Right lung (tissue), 5 donors: Measurements from ENCODE around the gene KCNIP1. TPM values are rescaled to one million over a fixed set of nuclear protein-coding genes. Genes with fewer than 3 reads are reported as not detected.

Source experiments
- DNase-seq, 2 donors: peaks; one replicate each; pipeline ENCODE4 v3.0.0-alpha.2; 2013
- polyA plus RNA-seq, 5 donors: library from polyadenylated mRNA; unstranded; fragments of 120-200 nt; gene quantifications; one replicate each; pipeline versions ENCODE4 v1.2.1 to v1.2.3, GENCODE V29; 2013; ENCODE audit warnings: inconsistent platforms in 1 of 5, low replicate concordance in 1 of 5; ENCODE audit not compliant: insufficient read length in 5 of 5, insufficient read depth in 1 of 5

Gene KCNIP1
- polyA plus RNA-seq, 5 donors = 3.0 to 3.4 (median 3.3) TPM

DNA sequence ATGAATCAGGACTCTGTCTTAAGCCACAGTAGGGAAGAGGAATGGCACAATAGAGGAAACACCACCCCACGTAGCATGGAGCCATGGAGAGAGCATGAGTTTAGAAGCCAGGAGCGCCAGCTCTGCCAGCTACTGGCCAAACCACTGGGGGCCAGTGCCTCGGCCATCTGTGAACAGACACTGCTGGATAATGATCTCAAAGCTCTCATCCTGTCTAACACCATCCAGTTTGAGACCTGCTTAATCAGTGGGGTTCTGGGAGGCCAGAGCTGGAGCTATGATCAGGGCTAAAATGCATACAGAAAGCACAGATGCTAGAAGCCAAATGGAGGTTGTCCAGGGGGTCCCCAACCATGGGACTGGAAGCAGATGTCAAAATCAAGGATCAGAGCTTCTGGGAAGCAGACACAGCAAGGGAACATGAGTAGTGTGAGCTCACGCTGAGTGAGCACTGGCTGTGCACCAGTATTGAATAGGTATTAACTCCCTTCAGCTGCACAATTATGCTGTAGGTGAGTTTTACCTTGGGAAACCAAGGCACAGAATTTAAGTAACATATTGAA, 92.7 kb downstream of the KCNIP1 start:
- DNase-seq = no peak

DNA sequence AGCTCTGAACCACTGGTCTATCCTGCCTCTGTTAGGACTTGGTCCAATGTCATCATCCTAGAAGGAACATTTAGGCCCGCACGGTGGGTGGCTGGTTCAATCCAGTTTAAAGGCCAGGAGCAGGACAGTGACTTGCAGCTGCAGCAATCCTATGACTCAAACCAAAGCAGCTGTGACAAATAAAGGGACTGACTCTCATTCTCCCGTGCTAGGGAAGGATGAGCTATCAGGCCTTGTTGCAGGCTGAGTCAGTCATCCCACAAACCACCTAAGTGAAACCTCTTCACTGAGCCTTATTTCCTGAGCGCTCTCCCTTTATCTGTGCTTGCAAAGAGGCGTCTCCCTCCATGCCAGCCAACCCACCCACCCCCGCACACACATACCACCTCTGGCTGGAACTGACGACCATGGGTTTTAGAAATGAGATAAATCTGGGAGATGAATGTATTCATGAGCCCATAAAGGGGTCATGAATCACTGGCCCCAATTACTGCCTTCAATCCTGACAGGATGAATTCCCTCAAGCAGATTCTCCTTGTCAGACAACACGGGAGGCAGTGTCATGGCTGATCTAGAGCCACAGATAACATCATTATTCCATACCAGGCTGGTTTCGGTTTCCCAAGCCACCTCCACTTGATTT, 93.4 kb downstream of the KCNIP1 start:
- no peak for DNase-seq

DNA sequence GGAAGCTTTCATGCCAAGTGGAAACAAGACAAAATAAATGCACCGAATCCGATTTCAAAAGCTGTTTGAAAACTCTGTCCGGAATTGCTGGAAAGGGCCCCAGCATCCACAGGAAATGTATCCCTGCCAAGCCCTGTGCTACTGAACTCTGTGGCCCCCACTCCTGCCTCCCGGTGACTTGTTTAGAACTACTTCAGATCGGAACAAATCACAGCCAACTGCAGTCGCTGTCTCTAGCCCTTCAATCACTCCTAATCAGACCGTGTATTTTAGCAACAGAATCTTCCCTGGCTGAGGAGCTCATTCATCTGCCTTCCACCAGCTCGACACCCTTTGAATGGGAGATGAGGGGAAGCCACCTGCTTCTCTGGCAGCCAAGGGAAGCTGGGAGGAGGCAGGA, 94.1 kb downstream of the KCNIP1 start:
- DNase-seq = peak in 1 of 2 donors; percentile 60

DNA sequence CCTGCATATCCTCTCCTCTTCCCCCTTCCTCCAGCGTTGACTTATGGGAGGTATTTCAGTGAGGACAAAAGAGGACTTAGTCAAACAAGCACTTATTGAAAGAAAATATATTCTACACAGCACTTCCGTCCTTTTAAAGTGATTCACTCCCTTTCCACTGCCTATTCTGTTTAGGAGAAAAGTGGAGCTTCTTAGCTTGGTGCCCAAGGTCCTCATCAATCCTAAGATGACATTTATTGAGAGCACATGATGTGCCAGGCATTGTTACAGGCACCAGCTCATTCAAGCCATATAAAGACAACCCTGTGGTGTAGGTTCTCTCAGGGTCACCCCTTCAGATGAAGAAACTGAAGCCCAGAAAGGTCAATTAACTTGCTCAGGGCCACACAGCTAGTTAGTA, 95.9 kb downstream of the KCNIP1 start:
- DNase-seq = no peak

DNA sequence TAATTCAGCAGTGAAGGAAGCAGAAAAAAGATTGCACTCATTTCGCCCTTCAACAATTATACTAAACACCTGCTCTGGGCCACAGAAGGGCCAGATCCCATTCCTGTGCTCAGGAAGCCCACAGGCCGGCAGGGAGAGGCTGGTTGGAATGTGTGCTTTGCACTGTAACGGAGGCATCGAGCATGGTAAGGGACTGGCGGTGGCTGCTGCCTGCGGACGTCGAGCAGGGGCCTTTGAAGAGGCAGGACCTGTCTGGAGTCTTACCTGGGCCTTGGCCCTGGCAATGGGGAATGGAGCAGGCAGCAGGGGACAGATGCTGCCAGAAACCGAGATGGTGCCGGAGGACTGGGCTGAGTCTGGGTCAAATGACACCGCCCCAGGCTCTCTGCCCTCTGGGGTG, 97.8 kb downstream of the KCNIP1 start:
- DNase-seq = no peak

DNA sequence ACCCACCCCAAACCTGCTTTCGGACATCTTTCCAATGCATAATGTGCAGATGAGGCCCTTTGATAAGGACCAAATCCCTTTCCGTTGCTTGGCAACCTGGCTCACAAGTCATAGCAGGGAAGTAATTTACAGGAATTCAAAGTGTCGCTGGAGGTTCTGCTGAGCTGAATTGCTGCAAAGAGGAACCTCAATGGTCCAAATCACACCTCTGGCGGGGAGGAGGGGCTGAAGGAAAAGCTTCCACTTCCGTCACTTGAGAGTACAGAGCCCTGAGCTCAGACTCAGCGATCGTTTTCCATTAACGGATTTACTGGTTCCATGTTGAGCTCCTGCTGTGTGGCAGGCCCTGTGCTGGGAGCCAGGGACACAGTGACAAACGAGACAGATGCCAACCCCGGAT, 99.3 kb downstream of the KCNIP1 start:
- DNase-seq = no peak

DNA sequence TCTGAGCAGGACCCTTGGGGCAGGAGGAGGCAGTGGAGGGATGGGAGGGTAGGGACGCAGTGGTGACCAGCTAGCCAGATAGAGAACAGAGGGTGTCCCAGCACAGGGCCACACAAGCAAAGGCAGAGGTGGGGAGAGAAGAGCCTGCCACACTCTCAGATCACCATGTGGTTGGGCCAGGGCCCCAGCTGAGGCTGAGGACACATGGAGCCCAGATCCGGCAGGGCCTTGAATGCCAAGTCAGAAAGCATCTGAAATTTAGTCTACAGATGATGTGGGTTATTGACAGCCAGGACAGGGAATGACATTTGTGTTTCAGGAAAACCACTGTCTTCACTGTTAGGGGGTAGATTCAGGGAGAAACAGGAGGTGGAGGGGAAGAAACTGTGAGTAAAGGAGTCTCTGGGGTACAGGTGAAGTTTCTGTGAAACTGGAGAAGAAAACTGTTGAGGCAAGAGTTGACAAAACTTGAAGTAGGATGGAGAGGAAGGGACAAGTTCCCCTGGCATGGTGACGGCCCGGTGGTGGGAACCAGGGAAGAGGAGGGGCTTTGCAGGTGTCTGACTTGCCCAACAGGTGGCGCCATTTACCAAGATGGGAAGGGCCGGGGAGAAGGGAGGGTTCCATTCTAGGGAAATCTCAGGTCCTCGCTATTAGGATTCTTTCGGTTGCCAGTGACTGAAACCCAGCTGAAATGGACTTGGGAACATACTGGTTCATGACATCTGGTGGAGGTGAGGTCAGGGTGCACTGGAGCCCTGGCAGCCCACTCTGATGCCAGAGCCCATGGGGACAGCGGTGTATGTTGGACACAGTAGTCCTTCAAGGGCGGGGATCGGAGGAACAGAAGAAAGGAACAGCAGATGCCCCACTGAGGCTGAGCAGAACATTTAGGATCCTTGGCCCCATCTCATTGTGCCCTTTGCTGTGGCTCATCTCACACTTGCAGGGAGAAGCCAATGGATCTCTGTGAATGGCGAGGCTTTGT, 100.1 kb downstream of the KCNIP1 start:
- DNase-seq = peak in 1 of 2 donors; percentile 31

DNA sequence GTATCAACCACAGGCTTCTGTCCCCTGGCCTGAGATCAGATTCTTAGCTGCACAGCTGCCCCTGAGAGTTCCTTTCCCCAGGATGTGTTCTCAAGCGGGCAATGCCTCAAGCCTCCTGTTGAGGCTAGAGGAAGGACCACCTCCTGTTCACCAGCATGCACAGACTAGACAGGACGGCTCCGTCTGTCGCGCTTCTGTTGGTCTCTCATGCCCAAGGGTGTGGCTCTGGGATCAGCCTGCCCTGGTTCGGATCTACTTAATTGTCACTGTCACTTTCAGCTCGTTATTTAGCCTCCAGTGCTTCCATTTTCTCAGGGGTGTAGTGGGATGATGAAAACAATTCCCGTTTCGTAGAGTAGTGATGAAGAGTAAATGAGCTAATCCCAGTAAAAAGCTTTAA, 103.1 kb downstream of the KCNIP1 start:
- DNase-seq = no peak

DNA sequence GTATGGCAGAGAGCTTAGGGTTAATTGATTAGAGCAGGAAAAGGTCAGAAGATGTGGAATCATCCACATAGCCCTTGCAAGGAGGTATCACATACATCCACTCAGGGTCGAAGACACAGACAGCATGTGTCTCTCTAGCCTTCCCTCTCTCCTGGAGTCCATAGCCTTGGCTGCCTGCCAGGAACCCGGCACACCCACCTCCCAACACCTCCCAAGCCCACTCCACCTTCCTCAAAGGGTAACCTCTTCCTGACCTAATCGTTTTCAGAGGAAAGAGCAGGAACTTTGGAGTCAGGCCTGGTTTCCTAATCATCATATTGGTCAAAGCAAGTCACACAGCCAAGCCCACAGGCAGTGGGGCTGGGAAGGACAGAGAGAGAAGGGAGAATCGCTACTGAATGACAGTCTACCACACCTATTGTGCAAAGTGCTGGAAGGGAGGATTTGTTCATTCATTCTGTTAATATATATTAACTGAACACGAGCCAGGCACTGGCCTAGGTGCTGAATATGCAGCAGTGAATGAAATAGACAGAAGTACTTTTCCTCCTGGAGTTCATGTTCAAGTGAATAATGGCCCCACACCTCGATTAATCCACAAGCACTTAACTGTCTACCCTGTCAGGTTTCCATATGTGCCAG, 107.8 kb downstream of the KCNIP1 start:
- no peak for DNase-seq

DNA sequence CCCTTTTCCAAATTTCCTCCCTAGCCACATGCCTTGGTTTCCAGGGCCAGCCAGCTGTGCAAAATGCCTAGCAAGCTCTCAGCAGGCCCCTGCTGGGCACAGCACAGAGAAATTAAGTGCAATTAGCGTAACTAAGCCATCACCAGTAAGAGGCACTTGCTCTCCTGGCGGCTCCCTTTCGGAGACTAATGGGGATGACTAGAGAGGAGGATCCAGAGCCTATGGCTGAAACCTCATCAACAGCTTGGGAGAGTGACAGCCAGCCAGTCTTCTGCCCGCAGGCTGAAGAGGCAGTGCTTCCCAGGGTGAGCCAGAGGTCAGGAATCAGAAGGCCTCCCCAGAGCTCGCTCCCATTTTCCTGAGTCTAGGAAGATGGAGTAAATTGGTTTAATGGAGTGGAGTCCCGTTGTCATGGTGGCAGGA, 108.4 kb downstream of the KCNIP1 start:
- DNase-seq = no peak

DNA sequence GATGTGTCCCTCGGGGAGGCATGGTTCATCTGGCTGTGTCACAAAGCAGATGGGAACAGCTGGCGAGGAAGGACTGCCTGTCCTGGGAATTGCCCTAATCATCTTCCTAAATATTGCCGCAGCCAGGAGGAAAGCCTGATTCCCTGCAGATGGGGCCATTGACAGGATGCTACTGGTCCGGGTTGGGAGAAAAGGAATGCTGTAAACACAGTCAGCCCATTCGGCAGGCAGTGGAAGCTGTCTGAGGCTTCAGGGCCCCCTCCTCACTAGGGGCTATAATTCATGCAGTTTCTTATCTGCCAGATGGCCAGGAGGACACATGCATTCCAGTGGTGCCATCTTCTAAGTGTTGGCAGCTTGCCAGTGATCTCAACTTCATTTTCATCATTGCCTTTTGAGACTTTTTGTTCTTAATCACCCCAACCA, 110.3 kb downstream of the KCNIP1 start:
- DNase-seq = no peak

DNA sequence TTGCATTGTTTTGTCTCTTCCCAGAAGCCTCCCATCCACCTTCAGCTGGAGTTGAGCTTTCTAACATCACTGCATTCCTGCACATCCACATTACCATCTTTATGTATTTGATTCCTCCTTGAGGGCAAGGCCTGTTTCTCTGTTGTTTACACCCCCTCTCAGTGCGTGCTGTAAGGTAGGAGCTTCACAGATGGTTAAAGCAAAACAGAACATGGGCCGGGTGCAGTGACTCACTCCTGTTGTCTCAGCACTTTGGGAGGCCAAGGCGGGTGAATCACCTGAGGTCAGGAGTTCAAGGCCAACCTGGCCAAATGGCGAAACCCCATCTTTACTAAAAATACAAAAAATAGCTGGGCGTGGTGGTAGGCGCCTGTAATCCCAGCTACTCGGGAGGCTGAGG, 110.9 kb downstream of the KCNIP1 start:
- DNase-seq = no peak

DNA sequence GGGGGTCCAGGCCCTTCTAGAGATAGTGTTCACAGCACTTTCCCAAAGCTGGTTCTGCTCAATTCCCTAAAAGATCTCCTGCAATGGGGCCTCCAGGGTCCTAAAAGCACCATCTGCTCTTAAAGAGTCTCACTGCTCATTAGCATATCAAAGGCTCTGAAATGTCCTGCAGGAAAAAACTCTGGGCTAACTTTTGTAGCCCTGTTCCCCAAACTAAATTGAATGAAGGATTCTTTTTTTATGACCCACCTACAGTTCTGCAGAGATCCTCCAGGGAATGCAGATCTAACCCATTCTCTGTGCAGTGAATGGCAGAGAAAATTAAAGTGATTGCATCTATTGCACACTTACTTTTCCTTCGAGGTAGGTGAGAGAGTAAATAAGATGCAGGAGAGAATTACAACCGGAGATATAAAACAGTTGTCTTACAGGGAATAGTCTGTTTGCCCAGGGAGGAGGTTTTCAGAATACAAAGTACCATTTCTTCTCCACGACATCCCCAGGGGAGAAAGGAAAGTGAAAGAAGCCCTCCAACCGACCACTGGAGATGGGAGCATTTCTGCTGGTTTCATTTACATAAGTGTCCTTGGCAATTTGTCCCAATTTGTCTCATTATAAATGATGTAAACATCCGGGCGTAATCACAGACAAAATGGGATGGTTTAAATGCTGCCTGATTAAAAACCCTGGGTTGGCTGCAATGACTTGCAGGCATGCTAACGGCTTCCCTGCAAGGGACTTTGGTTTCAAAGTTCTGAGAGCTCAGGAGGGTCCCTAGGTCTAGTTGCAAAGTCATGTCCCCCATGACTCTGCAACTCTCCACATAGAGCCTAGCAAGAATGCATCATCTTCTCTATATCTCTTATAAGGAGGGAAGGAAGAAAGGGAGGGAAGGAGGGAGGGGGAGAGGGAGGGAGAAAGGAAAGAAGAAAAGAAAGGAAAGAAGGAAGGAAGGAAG, 114.0 kb downstream of the KCNIP1 start:
- DNase-seq = peak in 1 of 2 donors; percentile 47

DNA sequence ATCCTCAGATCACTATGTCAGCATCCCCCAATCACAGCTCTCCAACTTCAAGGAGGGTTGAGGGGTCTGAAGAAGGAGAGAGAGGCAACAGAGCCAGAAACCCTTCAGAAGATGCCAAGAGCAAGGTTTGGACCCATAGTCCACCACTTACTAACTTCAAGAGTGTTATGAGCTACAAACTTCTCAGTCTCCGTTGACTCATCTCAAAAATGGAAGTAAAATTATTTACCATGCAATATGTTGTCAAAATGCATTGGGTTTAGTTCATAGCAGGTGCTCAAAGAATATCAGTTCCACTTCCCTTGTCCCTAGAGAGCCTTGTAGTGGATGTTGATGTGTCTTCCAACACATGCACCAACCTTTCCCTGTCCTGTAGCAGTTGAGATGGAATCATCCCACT, 116.0 kb downstream of the KCNIP1 start:
- DNase-seq = no peak

DNA sequence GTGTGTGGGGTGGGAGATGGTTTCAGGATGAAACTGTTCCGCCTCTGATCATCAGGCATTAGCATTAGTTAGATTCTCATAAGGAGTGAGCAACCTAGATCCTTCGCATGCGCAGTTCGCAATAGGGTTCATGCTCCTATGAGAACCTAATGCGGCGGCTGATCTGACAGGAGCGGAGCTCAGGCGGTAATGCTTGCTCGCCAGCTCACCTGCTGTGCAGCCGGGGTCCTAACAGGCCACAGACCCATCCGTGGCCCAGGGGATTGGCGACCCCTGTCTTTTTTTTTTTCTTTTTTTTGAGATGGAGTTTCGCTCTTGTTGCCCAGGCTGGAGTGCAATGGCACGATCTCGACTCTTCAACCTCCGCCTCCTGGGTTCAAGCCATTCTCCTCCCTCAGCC, 119.1 kb downstream of the KCNIP1 start:
- no peak for DNase-seq

DNA sequence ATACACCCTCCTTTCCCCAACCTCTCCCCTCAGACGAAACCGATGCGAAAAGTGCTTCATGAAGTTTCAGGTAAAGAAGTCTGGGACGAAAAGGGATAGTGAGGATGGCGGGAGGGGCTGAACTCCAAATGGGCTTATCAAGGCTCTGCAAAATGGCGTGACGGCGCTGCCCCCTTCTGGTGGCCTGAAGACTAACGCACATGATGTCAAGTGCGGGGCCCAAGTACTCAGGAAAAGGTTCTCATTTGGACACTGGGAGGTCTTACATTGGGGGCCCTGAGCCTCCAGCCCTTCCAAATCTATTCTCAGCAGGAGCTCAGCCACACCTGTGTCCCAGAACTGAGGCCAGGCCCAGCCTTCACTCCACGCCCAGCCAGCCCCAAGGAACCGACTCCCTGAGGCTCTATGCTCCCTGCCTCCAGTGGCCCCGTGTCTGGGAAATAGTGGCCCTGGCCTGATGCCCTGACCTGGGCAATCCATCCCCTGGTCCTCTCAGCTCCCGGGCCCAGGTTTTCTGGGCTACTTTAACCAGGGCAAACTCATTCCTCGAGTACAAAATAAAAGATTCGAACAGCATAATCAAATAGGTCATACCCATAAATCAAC, 119.9 kb downstream of the KCNIP1 start:
- no peak for DNase-seq

DNA sequence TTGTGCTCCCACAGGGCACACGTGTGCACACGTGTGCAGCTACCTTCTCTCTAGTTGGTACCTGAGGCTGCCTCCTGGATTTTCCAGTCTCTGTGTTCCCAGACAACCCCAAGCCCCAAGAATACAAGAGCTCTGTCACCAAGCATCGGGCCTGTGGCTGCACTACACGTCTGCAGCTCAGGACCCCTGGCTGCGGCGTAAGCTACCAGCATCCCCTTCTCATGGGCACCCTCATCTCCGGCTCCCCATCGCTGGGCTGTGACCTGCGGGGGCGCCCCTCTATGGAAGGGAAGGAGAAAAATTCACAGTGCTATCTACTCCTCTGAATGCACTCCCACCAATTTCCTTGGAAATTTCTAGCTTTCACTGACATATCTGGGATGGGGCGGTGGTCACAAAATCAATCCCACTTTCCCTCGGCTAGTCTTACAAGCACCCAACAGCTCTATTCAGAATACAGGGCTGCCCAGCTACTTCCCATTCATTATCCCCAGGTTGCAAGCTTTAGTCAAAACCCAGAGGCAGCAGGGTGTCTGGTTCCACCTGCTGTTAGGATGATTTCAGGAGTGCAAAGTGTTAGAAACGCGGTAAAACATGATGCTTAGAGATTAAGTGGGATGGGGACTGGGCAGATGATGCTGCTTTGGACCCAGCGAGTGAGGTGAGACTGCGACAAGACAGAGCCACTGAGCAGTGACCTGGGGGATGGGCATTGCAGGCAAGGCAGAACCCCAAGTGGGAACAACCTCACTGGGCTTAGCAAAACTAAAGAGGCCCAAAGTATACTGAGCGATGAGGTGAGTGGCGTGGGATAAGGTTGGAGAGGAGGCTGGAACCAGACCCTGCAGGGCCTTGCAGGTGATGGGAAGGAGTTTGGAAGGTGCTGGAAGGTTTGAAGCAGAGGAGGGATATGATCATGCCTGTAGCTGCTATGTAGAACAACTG, 121.7 kb downstream of the KCNIP1 start:
- no peak for DNase-seq

DNA sequence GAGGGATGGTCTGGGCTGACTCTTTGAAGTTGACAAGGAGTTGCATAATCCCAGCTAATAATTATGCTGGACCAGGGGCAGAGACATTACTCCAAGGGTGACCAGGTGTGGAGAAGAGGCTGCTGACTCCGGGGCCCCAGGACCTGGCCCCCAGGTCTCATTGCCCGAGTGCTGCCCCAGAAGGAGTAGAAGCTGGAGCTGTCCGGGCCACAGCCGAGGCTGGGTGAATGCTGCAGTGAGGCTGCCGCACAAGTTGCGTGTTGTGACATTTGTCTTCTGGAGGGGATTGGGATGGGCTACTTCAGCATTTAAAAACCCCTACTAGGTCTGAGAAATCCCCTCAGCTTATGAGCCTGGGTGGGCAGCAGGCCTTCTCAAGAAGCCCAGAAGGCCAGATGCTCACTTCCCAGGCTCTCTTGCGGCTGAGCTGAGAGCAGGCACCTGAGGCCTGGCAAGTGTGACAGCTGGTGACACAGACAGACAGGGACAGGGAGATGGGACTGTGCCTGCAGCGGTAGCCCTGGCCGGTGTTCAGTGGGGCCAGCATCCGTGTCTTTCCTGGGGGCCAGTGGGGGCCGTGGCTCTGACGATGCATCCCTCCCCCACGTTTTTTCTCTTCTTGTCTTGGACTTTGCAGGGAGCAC, 122.8 kb downstream of the KCNIP1 start:
- DNase-seq = no peak

DNA sequence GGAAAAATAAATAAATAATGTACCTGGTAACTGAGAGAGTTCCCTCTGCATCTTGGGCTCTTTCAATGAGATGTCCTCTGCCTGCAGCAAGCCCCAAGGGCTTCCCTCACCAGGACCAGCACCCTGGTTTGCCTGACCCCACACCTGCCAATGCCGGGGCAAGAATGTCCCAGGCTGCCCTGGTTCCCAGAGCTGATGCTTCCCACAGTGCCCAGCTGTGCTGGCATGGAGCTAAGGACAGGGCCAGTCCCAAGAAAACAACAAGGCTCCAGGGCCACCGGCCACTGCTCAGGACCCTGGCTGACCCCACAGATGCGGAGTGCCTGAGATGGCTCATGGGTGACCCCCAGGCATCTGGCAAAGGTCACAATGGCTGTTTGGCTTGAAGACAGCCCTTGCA, 123.5 kb downstream of the KCNIP1 start:
- DNase-seq = no peak
